GM12865 (cell line): ENCODE measurements around the gene ADARB2.

ENCODE experiments used
- DNase-seq: peaks from one replicate; pipeline ENCODE4 v3.0.0; 2010; ENCODE audit warnings: low read depth
- H3K4me3 ChIP-seq: 2 replicates; pipeline ENCODE4 v1.5.1; 2011; ENCODE audit warnings: mild to moderate bottlenecking, low read depth, low read length, control low read depth
- CTCF ChIP-seq: IDR thresholded peaks from 2 replicates; pipeline ENCODE4 v1.5.1; 2011; ENCODE audit warnings: low read length, control low read depth, low read depth, inconsistent platforms; ENCODE audit not compliant: insufficient read depth; ENCODE audit errors: missing control alignments

ADARB2 gene

GRCh38 chr10:1660815-1661214 lies 76.5 kb downstream of the ADARB2 start:
- TF ChIP-seq CTCF = no peak
- DNase-seq = no peak
- no peak overlapping the region for H3K4me3 ChIP-seq

GRCh38 chr10:1660386-1660785 lies 76.9 kb downstream of the ADARB2 start:
- no peak overlapping the region for H3K4me3 ChIP-seq
- DNase-seq = no peak
- no peak for TF ChIP-seq CTCF

DNA sequence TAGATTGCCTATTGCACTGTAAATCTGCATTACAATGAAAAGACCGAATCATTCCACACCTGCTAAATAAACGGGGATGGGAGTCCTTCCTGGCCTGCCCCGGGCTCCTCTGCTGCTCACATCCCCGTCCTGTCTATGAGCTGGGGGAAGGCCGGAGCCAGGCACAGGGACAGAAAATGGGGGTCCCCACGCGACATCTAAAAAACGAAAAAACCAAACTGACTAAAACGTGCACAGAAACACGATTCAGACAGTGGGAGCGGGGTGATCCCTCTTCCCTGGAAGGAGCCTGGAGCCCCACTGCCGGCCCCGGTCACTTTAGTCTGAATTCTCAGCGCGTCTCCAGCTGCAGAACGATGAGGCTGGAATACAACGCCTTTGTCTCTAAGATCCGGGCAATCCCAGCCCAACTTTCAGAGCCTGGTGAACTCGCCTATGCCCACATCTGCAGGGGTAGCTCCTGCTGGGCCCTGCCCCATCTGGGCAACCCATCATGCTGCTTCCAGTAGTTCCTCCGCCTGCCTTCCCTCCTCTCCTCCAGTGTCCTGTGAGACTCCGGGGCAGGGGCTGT lies 78.0 kb downstream of the ADARB2 start:
- H3K4me3 ChIP-seq = no peak overlapping the region
- DNase-seq = no peak
- TF ChIP-seq CTCF = no peak

DNA sequence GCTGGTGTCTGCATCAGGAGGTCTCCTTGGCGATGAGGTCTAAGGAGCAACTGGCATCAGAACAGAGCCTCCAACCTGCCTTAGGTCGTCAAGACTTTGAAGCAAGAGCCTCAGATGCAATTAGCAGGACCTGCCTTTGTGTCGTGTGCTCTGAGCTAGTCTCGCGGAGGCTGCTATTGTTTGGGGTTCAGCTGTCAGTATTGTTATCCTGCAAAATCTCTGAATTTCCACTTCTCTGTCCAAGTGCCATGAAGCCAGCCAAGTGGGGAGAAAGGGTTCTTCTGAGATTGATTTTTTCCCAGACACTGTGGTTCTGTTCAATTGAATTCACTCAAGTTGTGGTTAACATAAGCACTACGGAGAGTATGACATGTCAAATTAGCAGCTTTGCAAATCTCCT lies 78.7 kb downstream of the ADARB2 start:
- DNase-seq = no peak
- TF ChIP-seq CTCF = no peak
- H3K4me3 ChIP-seq = no peak overlapping the region

DNA sequence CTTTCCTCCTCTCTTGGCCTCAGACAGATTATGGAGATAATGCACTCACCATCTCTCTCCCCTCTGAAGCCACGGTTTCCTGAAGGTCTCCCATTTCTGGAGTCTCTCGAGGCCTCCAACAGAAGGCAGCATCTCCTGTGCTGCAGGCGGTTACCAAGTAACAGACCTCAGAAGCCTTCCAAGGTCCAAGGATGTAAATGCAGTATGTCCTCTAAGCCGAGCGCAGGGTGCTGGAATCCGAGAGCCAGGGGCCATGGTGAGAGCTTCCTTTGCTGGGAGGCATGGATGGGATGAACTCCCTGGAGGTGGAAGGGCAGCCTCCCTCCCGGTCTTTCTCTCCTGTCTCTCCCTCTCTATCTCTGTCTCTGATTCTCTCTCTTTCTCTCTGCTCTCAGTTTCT lies 79.8 kb downstream of the ADARB2 start:
- no peak overlapping the region for H3K4me3 ChIP-seq
- no peak for TF ChIP-seq CTCF
- no peak for DNase-seq

DNA sequence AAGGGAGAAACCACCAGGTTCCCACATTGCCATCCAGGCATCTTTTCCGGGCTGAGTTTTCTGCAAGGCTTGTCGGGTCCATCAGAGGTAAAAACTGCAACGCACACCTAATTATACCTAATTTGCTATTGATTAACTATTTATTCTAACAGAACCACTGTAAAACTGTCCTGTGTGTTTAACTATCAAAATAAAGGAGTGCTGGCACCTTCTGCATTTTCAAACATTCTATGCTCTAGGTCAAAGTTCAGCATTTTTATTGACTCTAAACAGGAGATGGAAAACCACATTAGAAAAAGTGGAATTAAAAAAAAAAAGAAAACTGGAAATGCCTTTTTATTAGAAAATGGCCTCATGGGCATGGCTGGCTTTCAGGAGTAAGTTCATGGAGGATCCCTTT lies 82.0 kb downstream of the ADARB2 start:
- TF ChIP-seq CTCF = no peak
- H3K4me3 ChIP-seq = no peak overlapping the region
- DNase-seq = no peak

GRCh38 chr10:1654811-1655356 lies 82.4 kb downstream of the ADARB2 start:
- TF ChIP-seq CTCF = no peak
- no peak for DNase-seq
- H3K4me3 ChIP-seq = no peak overlapping the region
